Choroid plexus epithelial cell (primary cell): ENCODE results near the gene TNPO3.

ENCODE experiments used
- DNase-seq: peaks from one replicate; pipeline ENCODE4 v3.0.0-alpha.2; 2010; ENCODE audit warnings: low read depth
- H3K4me3 ChIP-seq: 2 replicates; pipeline ENCODE4 v1.5.1; 2011; ENCODE audit warnings: low read depth, mild to moderate bottlenecking, control low read depth, low read length, moderate library complexity
- CTCF ChIP-seq: conservative IDR thresholded peaks from 2 replicates; pipeline ENCODE4 v1.5.1; 2011; ENCODE audit warnings: low read depth, mild to moderate bottlenecking, control low read depth, inconsistent platforms, low read length, moderate library complexity

Gene TNPO3

GRCh38 chr7:128988372-128988771, 66.5 kb downstream of the TNPO3 start:
- DNase-seq = no peak
- TF ChIP-seq CTCF = no peak
- H3K4me3 ChIP-seq = no peak overlapping the region

- no peak for DNase-seq
- TF ChIP-seq CTCF = no peak
- no peak overlapping the region for H3K4me3 ChIP-seq
Measured at GRCh38 chr7:128986609-128987008, 68.3 kb downstream of the TNPO3 start.

GRCh38 chr7:128985660-128986059, 69.3 kb downstream of the TNPO3 start:
- H3K4me3 ChIP-seq = no peak overlapping the region
- TF ChIP-seq CTCF = no peak
- no peak for DNase-seq

- no peak for TF ChIP-seq CTCF
- no peak for DNase-seq
- H3K4me3 ChIP-seq = no peak overlapping the region
Measured at GRCh38 chr7:128982105-128982504, 72.8 kb downstream of the TNPO3 start.

- H3K4me3 ChIP-seq = no peak overlapping the region
- no peak for TF ChIP-seq CTCF
- DNase-seq = peak; percentile 20
Measured at GRCh38 chr7:128974241-128974934, 80.5 kb downstream of the TNPO3 start.

GRCh38 chr7:128968624-128969023, 86.3 kb downstream of the TNPO3 start:
- no peak for DNase-seq
- H3K4me3 ChIP-seq = no peak overlapping the region
- no peak for TF ChIP-seq CTCF

GRCh38 chr7:128963327-128963757, 91.6 kb downstream of the TNPO3 start:
- no peak overlapping the region for H3K4me3 ChIP-seq
- peak; percentile 48 for DNase-seq
- no peak for TF ChIP-seq CTCF
